Heart right ventricle (tissue), 16 donors: ENCODE results near the gene ATG4D. TPM values are rescaled to one million over a fixed set of nuclear protein-coding genes. Genes with fewer than 3 reads are reported as not detected.

ENCODE experiments used
- ATAC-seq, 8 donors: fragments of 200-7000 bp; cut with Tn5 transposase; one replicate each; pipeline ENCODE4 v1.9.1; 2020; ENCODE audit warnings: mild to moderate bottlenecking in 8 of 8, moderate library complexity in 8 of 8, moderate number of reproducible peaks in 1 of 8
- DNase-seq, 2 donors: peaks; one replicate each; pipeline ENCODE4 v3.0.0-alpha.2; 2020
- H3K27ac ChIP-seq, 10 donors: fragments of 200-600 bp; sonication (generic) in 2 of 10; one replicate each; pipeline versions ENCODE4 v1.5.0 to v1.8.0; 2020 to 2022; ENCODE audit warnings: mild to moderate bottlenecking in 3 of 10
- H3K27me3 ChIP-seq, 7 donors: fragments of 200-600 bp; one replicate each; pipeline ENCODE4 v1.8.0; 2021 to 2022; ENCODE audit warnings: mild to moderate bottlenecking in 2 of 7
- H3K36me3 ChIP-seq, 9 donors: fragments of 200-600 bp; sonication (generic) in 1 of 9; one replicate each; pipeline versions ENCODE4 v1.5.0 to v1.8.0; 2020 to 2022; ENCODE audit warnings: mild to moderate bottlenecking in 2 of 9
- H3K4me1 ChIP-seq, 9 donors: fragments of 200-600 bp; sonication (generic) in 1 of 9; one replicate each; pipeline versions ENCODE4 v1.5.0 to v1.8.0; 2020 to 2022; ENCODE audit warnings: mild to moderate bottlenecking in 4 of 9
- H3K4me3 ChIP-seq, 10 donors: fragments of 200-600 bp; sonication (generic) in 2 of 10; one replicate each; pipeline versions ENCODE4 v1.5.0 to v1.8.0; 2020 to 2022; ENCODE audit warnings: mild to moderate bottlenecking in 7 of 10, moderate library complexity in 2 of 10
- H3K9me3 ChIP-seq, 11 donors: fragments of 200-600 bp in 10 of 11; sonication (generic) in 2 of 11; one replicate each; pipeline versions ENCODE4 v1.5.0 to v1.8.0; 2013 to 2022; ENCODE audit warnings: mild to moderate bottlenecking in 2 of 11, control low read depth in 1 of 11, moderate library complexity in 1 of 11
- CTCF ChIP-seq, 9 donors: fragments of 200-600 bp; sonication (generic) in 2 of 9; IDR thresholded peaks; one replicate each; pipeline versions ENCODE4 v1.5.0 to v1.8.0; 2021 to 2022; ENCODE audit warnings: antibody characterized with exemption in 9 of 9, mild to moderate bottlenecking in 5 of 9, moderate library complexity in 1 of 9
- WGBS, 2 donors: extraction: QIAGEN DNeasy Blood & Tissue Kit; methylation state at CpG; one replicate each; pipeline ENCODE4 v1.1.7; 2013; ENCODE audit warnings: inconsistent platforms in 1 of 2; 5-methylcytosine and 5-hydroxymethylcytosine counted together
- intact Hi-C, 10 donors: fragments of 100-400 bp; cut with DNase I; formaldehyde crosslinking; loops; one replicate each; pipeline versions ENCODE4 v1.11.1 to v1.14.2; 2022
- polyA plus RNA-seq, 2 donors: library from polyadenylated mRNA; stranded (reverse); fragments of 200-250 nt; gene quantifications; one replicate each; pipeline ENCODE4 v1.2.3, GENCODE V29; 2013
- total RNA-seq, 10 donors: library from RNA; stranded (reverse); fragmentation: NEBNext Ultra II Directional in 3 of 10; extraction: Animal tissue kit (Norgen Biotek cat#: 25700) in 3 of 10; gene quantifications; one replicate each; pipeline versions ENCODE4 v1.2.1 to v1.2.4, GENCODE V29; 2021 to 2023
- donor health status: Arrhythmogenic right ventricular cardiomyopathy.
- donor health status: ischemic (EF 13 %, LVEDD 7.1; RV severe dilation, severe dysfunction).
- donor health status: healthy with polysubstance abuse.
- donor health status: DM: no; HTN: yes; CAD: no.
- donor health status: DM: no; HTN: no; CAD: no.
- donor health status: ischemic (EF 25% LVEDD 6.9; RV normal size, moderate dysfunction).
- donor health status: ischemic (EF 25% LVEDD 5.7; RV mildly dilated, moderate dysfunction).
- donor health status: healthy.
- donor health status: DM: yes; HTN: yes; CAD: no.
- donor health status: Ischemic cardiomyopathy.
- donor health status: ischemic (EF 35%, LVEDD 5.7; RV mildly dilated, moderate dysfunction).
- donor health status: nonischemic (EF 11% LVEDD 7.7; RV severe dilation, severe dysfunction).
- donor health status: DM: yes; HTN: yes; CAD: no.
- donor health status: PGD.
- donor health status: ischemic (EF 29% LVEDD 5.4; RV normal size, mild dysfunction).
- donor health status: nonischemic (EF 23%, LVEDD 6.1; RV moderate dilation, normal function).

ATG4D gene
- total and polyA plus RNA-seq, 12 donors, result 47.6 to 66.2 (median 57.3) TPM

GRCh38 chr19:10510301-10510802 lies 33.4 kb upstream of the ATG4D start:
- Histone ChIP-seq H3K4me3 (no peak overlapping the region), H3K4me1 (peaks cover 0 to 25% (median 0%) of the 10 kb centered on the region in 9 donors), H3K27ac (no peak overlapping the region), H3K27me3 (peaks cover 12 to 62% (median 57%) of the 10 kb centered on the region in 7 donors), H3K36me3 (no peaks in the 10 kb centered on the region), H3K9me3 (no peaks in the 10 kb centered on the region)
- no peak for DNase-seq
- no peak for ATAC-seq
- 6 to 8% methylated on average over 15 of the region's 15 CpGs for WGBS, 2 donors
- intact Hi-C loops, result no loop called here
- peak; percentile 32 to 75 (median 61) for TF ChIP-seq CTCF (IDR thresholded peaks at IDR 0.05)

DNA sequence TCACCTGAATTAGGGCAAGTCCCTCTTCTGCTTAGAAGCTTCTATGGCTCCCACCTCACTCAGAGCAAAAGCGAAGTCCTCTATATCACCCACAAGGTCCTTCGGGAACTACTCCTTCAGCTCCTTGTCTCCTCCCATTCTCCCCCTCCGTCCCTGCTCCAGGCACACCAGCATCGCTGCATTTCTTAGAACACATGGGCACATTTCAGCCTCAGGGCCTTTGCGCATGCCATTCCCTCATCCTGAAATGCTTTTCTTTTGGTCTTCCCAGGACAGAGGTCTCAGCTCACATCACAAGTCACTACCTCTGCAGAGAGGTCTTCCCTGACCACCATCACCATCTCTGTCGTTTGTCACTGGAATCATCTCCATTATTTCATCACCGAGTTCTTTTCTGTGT lies 30.5 kb upstream of the ATG4D start:
- Histone ChIP-seq H3K27ac (no peak overlapping the region), H3K36me3 (no peaks in the 10 kb centered on the region), H3K4me1 (peaks cover 7 to 34% (median 16%) of the 10 kb centered on the region in 9 donors), H3K9me3 (no peaks in the 10 kb centered on the region), H3K4me3 (no peak overlapping the region), H3K27me3 (peaks cover 12 to 90% (median 84%) of the 10 kb centered on the region in 7 donors)
- WGBS, 2 donors, result 79 to 81% methylated on average over 7 of the region's 7 CpGs
- DNase-seq (no peak), ATAC-seq (no peak)
- intact Hi-C loops, result no loop called here
- TF ChIP-seq CTCF (IDR thresholded peaks at IDR 0.05), result no peak

- Histone ChIP-seq H3K36me3 (no peaks in the 10 kb centered on the region), H3K27me3 (peaks cover 12 to 98% (median 92%) of the 10 kb centered on the region in 7 donors), H3K9me3 (no peaks in the 10 kb centered on the region), H3K4me1 (peaks cover 7 to 42% (median 26%) of the 10 kb centered on the region in 9 donors), H3K4me3 (peak overlapping the region in 2 of 10 donors; percentile 3 to 23), H3K27ac (no peak overlapping the region)
- DNase-seq (no peak), ATAC-seq (no peak)
- TF ChIP-seq CTCF (IDR thresholded peaks at IDR 0.05), result no peak
- WGBS, 2 donors, result 13 to 20% methylated on average over 107 of the region's 107 CpGs
- intact Hi-C loops, result no loop called here
Measured at GRCh38 chr19:10514211-10515145, 29.2 kb upstream of the ATG4D start.

GRCh38 chr19:10516064-10516385 lies 27.7 kb upstream of the ATG4D start:
- H3K27ac ChIP-seq, result peak overlapping the region in 1 of 10 donors; percentile 4
- H3K27me3 ChIP-seq, result peaks cover 12 to 97% (median 90%) of the 10 kb centered on the region in 7 donors
- H3K4me1 ChIP-seq, result peaks cover 7 to 36% (median 24%) of the 10 kb centered on the region in 9 donors
- DNase-seq (no peak), ATAC-seq (no peak)
- no peaks in the 10 kb centered on the region for H3K36me3 ChIP-seq
- intact Hi-C loops, result no loop called here
- WGBS, 2 donors, result 92% methylated on average over 5 of the region's 5 CpGs
- H3K4me3 ChIP-seq, result peak overlapping the region in 2 of 10 donors; percentile 5 to 51
- no peaks in the 10 kb centered on the region for H3K9me3 ChIP-seq
- no peak for TF ChIP-seq CTCF (IDR thresholded peaks at IDR 0.05)
